CD14-positive monocyte (primary cell): ENCODE results near the gene IPO9. TPM values are rescaled to one million over a fixed set of nuclear protein-coding genes. Genes with fewer than 3 reads are reported as not detected.

Experiments used
- DNase-seq, 3 donors: peaks; one replicate each; pipeline ENCODE4 v3.0.0-alpha.2; 2011 to 2022
- H2AFZ ChIP-seq: 2 replicates; pipeline ENCODE4 v1.6.0; 2012; ENCODE audit warnings: mild to moderate bottlenecking, low read depth, low read length, inconsistent platforms; ENCODE audit not compliant: insufficient read depth, poor library complexity, severe bottlenecking
- H3K27ac ChIP-seq, 2 donors: 1 replicate in 1 of 2; 2 replicates in 1 of 2; pipeline ENCODE4 v1.5.1; 2012 to 2013; ENCODE audit warnings: low read length in 2 of 2, control low read depth in 1 of 2, inconsistent platforms in 1 of 2, low read depth in 1 of 2, mild to moderate bottlenecking in 1 of 2
- H3K27me3 ChIP-seq, 2 donors: one replicate each; pipeline versions ENCODE4 v1.6.0 to v1.6.1; 2011 to 2013; ENCODE audit warnings: low read length in 2 of 2; ENCODE audit not compliant: control insufficient read depth in 2 of 2, insufficient read depth in 2 of 2
- H3K36me3 ChIP-seq, 2 donors: replicated peaks in 1 of 2; 1 replicate in 1 of 2; 2 replicates in 1 of 2; pipeline versions ENCODE4 v1.5.1 to v1.6.1; 2012 to 2013; ENCODE audit warnings: low read length in 2 of 2, control low read depth in 1 of 2, inconsistent platforms in 1 of 2, mild to moderate bottlenecking in 1 of 2; ENCODE audit not compliant: insufficient read depth in 2 of 2, control insufficient read depth in 1 of 2
- H3K4me1 ChIP-seq, 2 donors: 1 replicate in 1 of 2; 2 replicates in 1 of 2; pipeline versions ENCODE4 v1.5.1 to v1.6.1; 2012 to 2013; ENCODE audit warnings: low read length in 2 of 2, control low read depth in 1 of 2, inconsistent platforms in 1 of 2, mild to moderate bottlenecking in 1 of 2, moderate library complexity in 1 of 2; ENCODE audit not compliant: insufficient read depth in 2 of 2, control insufficient read depth in 1 of 2
- H3K4me2 ChIP-seq: replicated peaks from 2 replicates; pipeline ENCODE3; 2012; ENCODE audit warnings: low read length, moderate library complexity, mild to moderate bottlenecking; ENCODE audit not compliant: poor library complexity, severe bottlenecking; ENCODE audit errors: extremely low read depth
- H3K4me3 ChIP-seq, 3 experiments: fragments of 200-600 bp in 1 of 3; sonication (generic) in 1 of 3; replicated peaks in 1 of 3; 1 replicate in 2 of 3; 2 replicates in 1 of 3; pipeline ENCODE4 v1.5.1; 2011 to 2013; ENCODE audit warnings: low read length in 3 of 3, mild to moderate bottlenecking in 3 of 3, control low read depth in 2 of 3, low read depth in 2 of 3, inconsistent platforms in 1 of 3, moderate library complexity in 1 of 3
- H3K79me2 ChIP-seq: 2 replicates; pipeline ENCODE4 v1.6.0; 2012; ENCODE audit warnings: mild to moderate bottlenecking, control low read depth, inconsistent platforms, low read length, moderate library complexity; ENCODE audit not compliant: insufficient read depth
- H3K9ac ChIP-seq: 2 replicates; pipeline ENCODE4 v1.6.0; 2017; ENCODE audit warnings: low read length, mild to moderate bottlenecking; ENCODE audit not compliant: insufficient read depth, poor library complexity, severe bottlenecking
- H3K9me3 ChIP-seq, 2 donors: replicated peaks in 1 of 2; 1 replicate in 1 of 2; 2 replicates in 1 of 2; pipeline versions ENCODE4 v1.5.1 to v1.6.1; 2012 to 2013; ENCODE audit warnings: low read length in 2 of 2, control low read depth in 1 of 2; ENCODE audit not compliant: control insufficient read depth in 1 of 2, insufficient read depth in 1 of 2
- H4K20me1 ChIP-seq: 2 replicates; pipeline ENCODE4 v1.6.0; 2012; ENCODE audit warnings: mild to moderate bottlenecking, low read length, control low read depth, moderate library complexity; ENCODE audit not compliant: insufficient read depth
- H3K27ac Mint-ChIP-seq, 7 donors: one replicate each; pipeline ENCODE4 v1.8.0; 2020; ENCODE audit warnings: mild to moderate bottlenecking in 7 of 7, mixed read lengths in 7 of 7, moderate library complexity in 6 of 7, inconsistent platforms in 2 of 7
- H3K27me3 Mint-ChIP-seq, 3 donors: one replicate each; pipeline ENCODE4 v1.8.0; 2021 to 2022; ENCODE audit warnings: low read depth in 3 of 3, mild to moderate bottlenecking in 3 of 3, mixed read lengths in 3 of 3, moderate library complexity in 3 of 3, inconsistent platforms in 1 of 3
- H3K36me3 Mint-ChIP-seq, 2 donors: one replicate each; pipeline ENCODE4 v1.8.0; 2020; ENCODE audit warnings: mixed read lengths in 2 of 2, inconsistent platforms in 1 of 2, mild to moderate bottlenecking in 1 of 2
- H3K4me1 Mint-ChIP-seq: one replicate; pipeline ENCODE4 v1.8.0; 2020; ENCODE audit warnings: mild to moderate bottlenecking, mixed read lengths
- H3K4me3 Mint-ChIP-seq, 2 donors: one replicate each; pipeline ENCODE4 v1.8.0; 2020; ENCODE audit warnings: mild to moderate bottlenecking in 2 of 2, mixed read lengths in 2 of 2, moderate library complexity in 1 of 2
- H3K9me3 Mint-ChIP-seq, 7 donors: one replicate each; pipeline ENCODE4 v1.8.0; 2020 to 2022; ENCODE audit warnings: mixed read lengths in 7 of 7, mild to moderate bottlenecking in 6 of 7, moderate library complexity in 6 of 7, inconsistent platforms in 2 of 7
- CTCF ChIP-seq: fragments of 200-600 bp; IDR thresholded peaks from one replicate; pipeline ENCODE4 v1.8.0; 2022; ENCODE audit warnings: antibody characterized with exemption, mild to moderate bottlenecking
- WGBS: methylation state at CpG from one replicate; pipeline ENCODE4 v1.1.5; 2013; ENCODE audit warnings: missing lambda C conversion rate; ENCODE audit not compliant: insufficient coverage; 5-methylcytosine and 5-hydroxymethylcytosine counted together
- intact Hi-C, 2 donors: fragments of 100-400 bp; cut with micrococcal nuclease; formaldehyde crosslinking; loops; one replicate each; pipeline versions ENCODE4 v1.15.0 to v1.15.1; 2023
- polyA plus RNA-seq, 3 donors: library from polyadenylated mRNA; depleted of rRNA in 1 of 3; unstranded in 2 of 3; stranded (reverse) in 1 of 3; fragments of 300-500 nt in 2 of 3; fragments of >200 nt in 1 of 3; fragmentation: Illumina TruSeq in 2 of 3; gene quantifications; 1 replicate in 2 of 3; 2 replicates in 1 of 3; pipeline ENCODE4 v1.2.3, GENCODE V29; 2012 to 2021

The IPO9 gene
- polyA plus RNA-seq, 3 donors, result 11.3 to 12.6 (median 12.0) TPM

- Mint-ChIP-seq H3K27ac (peak overlapping the region in 2 of 7 donors; percentile 5 to 34), H3K36me3 (peaks cover 5 to 25% of the 10 kb centered on the region in 2 donors), H3K4me1 (peaks cover 2% of the 10 kb centered on the region), H3K4me3 (no peak overlapping the region), H3K27me3 (peaks cover 0 to 1% (median 0%) of the 10 kb centered on the region in 3 donors), H3K9me3 (peaks cover 0 to 2% (median 0%) of the 10 kb centered on the region in 7 donors)
- H4K20me1 ChIP-seq, result no peaks in the 10 kb centered on the region
- H3K27me3 ChIP-seq, result no peaks in the 10 kb centered on the region
- no peaks in the 10 kb centered on the region for H3K79me2 ChIP-seq
- no peak overlapping the region for H2AFZ ChIP-seq
- H3K9me3 ChIP-seq, result no peaks in the 10 kb centered on the region
- no peak overlapping the region for H3K4me2 ChIP-seq
- no peaks in the 10 kb centered on the region for H3K36me3 ChIP-seq
- no peak for TF ChIP-seq CTCF
- no peak overlapping the region for H3K27ac ChIP-seq
- H3K9ac ChIP-seq, result no peak overlapping the region
- no peak overlapping the region for H3K4me3 ChIP-seq
- no CpG with 5 or more reads among the region's 2 CpGs for WGBS
- DNase-seq, result no peak
- peaks cover 0 to 3% of the 10 kb centered on the region in 2 donors for H3K4me1 ChIP-seq
- intact Hi-C loops, result no loop called here
Observed at GRCh38 chr1:201820413-201820812, 8.5 kb upstream of the IPO9 start.

- DNase-seq, result no peak
- H3K27me3 ChIP-seq, result no peaks in the 10 kb centered on the region
- Mint-ChIP-seq H3K4me3 (no peak overlapping the region), H3K4me1 (peaks cover 17% of the 10 kb centered on the region), H3K27ac (no peak overlapping the region), H3K36me3 (peaks cover 2 to 4% of the 10 kb centered on the region in 2 donors), H3K27me3 (peaks cover 0 to 1% (median 0%) of the 10 kb centered on the region in 3 donors), H3K9me3 (peaks cover 0 to 3% (median 0%) of the 10 kb centered on the region in 7 donors)
- intact Hi-C loops, result loop anchor here in 1 of 2 donors (5.0 kb wide), 2 partner anchors 57 to 132 kb away; partner anchors contain the start of gene TIMM17A
- no peaks in the 10 kb centered on the region for H3K9me3 ChIP-seq
- H3K36me3 ChIP-seq, result no peaks in the 10 kb centered on the region
- no peak for TF ChIP-seq CTCF
- H3K4me1 ChIP-seq, result peaks cover 12 to 15% of the 10 kb centered on the region in 2 donors
- WGBS, result no CpG with 5 or more reads among the region's 3 CpGs
- no peak overlapping the region for H3K4me3 ChIP-seq
- no peak overlapping the region for H3K27ac ChIP-seq
- H3K4me2 ChIP-seq, result no peak overlapping the region
- peaks cover 12% of the 10 kb centered on the region for H3K79me2 ChIP-seq
- H2AFZ ChIP-seq, result no peak overlapping the region
- no peak overlapping the region for H3K9ac ChIP-seq
- H4K20me1 ChIP-seq, result peaks cover 5% of the 10 kb centered on the region
Observed at GRCh38 chr1:201825245-201825644, 3.7 kb upstream of the IPO9 start.
